Adrenal gland (tissue), 5 donors: Measurements from ENCODE around the gene ALDH7A1.

Experiments used
- CTCF ChIP-seq, 6 experiments: fragments of 450-650 bp in 4 of 6; fragments of 200-600 bp in 2 of 6; sonication (generic) in 1 of 6; IDR thresholded peaks; 1 replicate in 5 of 6; 2 replicates in 1 of 6; pipeline versions ENCODE4 v1.5.1 to v1.8.0; 2016 to 2021; ENCODE audit warnings: antibody characterized with exemption in 6 of 6, mild to moderate bottlenecking in 2 of 6, moderate library complexity in 1 of 6
- POLR2A ChIP-seq, 2 donors: fragments of 450-650 bp; IDR thresholded peaks; one replicate each; pipeline ENCODE4 v1.6.1; 2017; ENCODE audit warnings: antibody characterized with exemption in 2 of 2, mild to moderate bottlenecking in 2 of 2, moderate library complexity in 1 of 2
- donor health status: DM: no; HTN: no; CAD: no.

GRCh38 chr5:126579716-126580115, 15.3 kb downstream of the ALDH7A1 start:
- TF ChIP-seq POLR2A (IDR thresholded peaks at IDR 0.05) = no peak
- no peak for TF ChIP-seq CTCF (IDR thresholded peaks at IDR 0.05)
